Adrenal gland (tissue), 5 donors: Measurements from ENCODE around the gene POLD2.

Experiments
- CTCF ChIP-seq, 6 experiments: fragments of 450-650 bp in 4 of 6; fragments of 200-600 bp in 2 of 6; sonication (generic) in 1 of 6; IDR thresholded peaks; 1 replicate in 5 of 6; 2 replicates in 1 of 6; pipeline versions ENCODE4 v1.5.1 to v1.8.0; 2016 to 2021; ENCODE audit warnings: antibody characterized with exemption in 6 of 6, mild to moderate bottlenecking in 2 of 6, moderate library complexity in 1 of 6
- POLR2A ChIP-seq, 2 donors: fragments of 450-650 bp; IDR thresholded peaks; one replicate each; pipeline ENCODE4 v1.6.1; 2017; ENCODE audit warnings: antibody characterized with exemption in 2 of 2, mild to moderate bottlenecking in 2 of 2, moderate library complexity in 1 of 2
- donor health status: DM: no; HTN: no; CAD: no.

DNA sequence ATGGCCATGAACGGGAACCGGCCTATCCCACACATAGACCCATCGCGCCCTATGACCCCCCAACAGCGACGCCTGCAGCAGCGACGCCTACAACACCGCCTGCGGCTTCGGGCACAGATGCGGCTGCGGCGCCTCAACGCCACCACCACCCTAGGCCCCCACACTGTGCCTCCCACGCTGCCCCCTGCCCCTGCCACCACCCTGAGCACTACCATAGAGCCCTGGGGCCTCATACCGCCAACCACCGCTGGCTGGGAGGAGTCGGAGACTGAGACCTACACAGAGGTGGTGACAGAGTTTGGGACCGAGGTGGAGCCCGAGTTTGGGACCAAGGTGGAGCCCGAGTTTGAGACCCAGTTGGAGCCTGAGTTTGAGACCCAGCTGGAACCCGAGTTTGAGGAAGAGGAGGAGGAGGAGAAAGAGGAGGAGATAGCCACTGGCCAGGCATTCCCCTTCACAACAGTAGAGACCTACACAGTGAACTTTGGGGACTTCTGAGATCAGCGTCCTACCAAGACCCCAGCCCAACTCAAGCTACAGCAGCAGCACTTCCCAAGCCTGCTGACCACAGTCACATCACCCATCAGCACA is 9.5 kb downstream of the POLD2 start:
- TF ChIP-seq CTCF (IDR thresholded peaks at IDR 0.05), result no peak
- TF ChIP-seq POLR2A (IDR thresholded peaks at IDR 0.05), result no peak
